Tibial nerve (tissue), 4 donors: Measurements from ENCODE around the gene UBE2H. TPM values are rescaled to one million over a fixed set of nuclear protein-coding genes. Genes with fewer than 3 reads are reported as not detected.
"Not testable (repeated sequence)": the region's sequence is repeated elsewhere in the genome, so short reads cannot be mapped to it uniquely, and the experiment has no call there.

Source experiments
- DNase-seq, 2 donors: peaks; one replicate each; pipeline ENCODE4 v3.0.0-alpha.2; 2019; ENCODE audit warnings: low spot score in 2 of 2
- H3K27ac ChIP-seq, 4 donors: fragments of 200-600 bp; sonication (generic) in 3 of 4; one replicate each; pipeline ENCODE4 v1.5.1; 2017 to 2019; ENCODE audit warnings: mild to moderate bottlenecking in 1 of 4
- H3K27me3 ChIP-seq, 2 donors: fragments of 200-600 bp; sonication (generic) in 1 of 2; one replicate each; pipeline versions ENCODE4 v1.5.1 to v1.6.0; 2017 to 2019
- H3K36me3 ChIP-seq, 3 donors: fragments of 200-600 bp; sonication (generic); one replicate each; pipeline ENCODE4 v1.5.1; 2018 to 2019
- H3K4me1 ChIP-seq, 4 donors: fragments of 200-600 bp; sonication (generic) in 3 of 4; one replicate each; pipeline ENCODE4 v1.5.1; 2017 to 2019
- H3K4me3 ChIP-seq, 4 donors: fragments of 200-600 bp; sonication (generic) in 3 of 4; one replicate each; pipeline ENCODE4 v1.5.1; 2017 to 2019; ENCODE audit warnings: mild to moderate bottlenecking in 1 of 4, moderate library complexity in 1 of 4
- H3K9me3 ChIP-seq, 4 donors: fragments of 200-600 bp; sonication (generic) in 3 of 4; one replicate each; pipeline ENCODE4 v1.5.1; 2017 to 2019
- CTCF ChIP-seq, 5 experiments: fragments of 200-600 bp in 3 of 5; fragments of 450-650 bp in 2 of 5; sonication (generic) in 3 of 5; IDR thresholded peaks; one replicate each; pipeline ENCODE4 v1.5.1; 2016 to 2019; ENCODE audit warnings: antibody characterized with exemption in 5 of 5, mild to moderate bottlenecking in 3 of 5, moderate library complexity in 2 of 5
- EP300 ChIP-seq, 2 donors: sonication (generic); formaldehyde crosslinking; IDR thresholded peaks; one replicate each; pipeline ENCODE4 v1.6.1; 2017; ENCODE audit warnings: antibody characterized with exemption in 2 of 2, mild to moderate bottlenecking in 1 of 2
- POLR2A ChIP-seq, 2 donors: fragments of 450-650 bp; IDR thresholded peaks; one replicate each; pipeline ENCODE4 v1.6.1; 2017; ENCODE audit warnings: antibody characterized with exemption in 2 of 2, mild to moderate bottlenecking in 2 of 2, moderate library complexity in 2 of 2
- WGBS, 2 donors: methylation state at CpG; one replicate each; pipeline ENCODE4 v1.1.5; 2018; 5-methylcytosine and 5-hydroxymethylcytosine counted together
- total RNA-seq, 4 donors: library from RNA; depleted of rRNA; stranded (reverse); fragments of >200 nt; gene quantifications; one replicate each; pipeline ENCODE4 v1.1.0, GENCODE V29; 2016

UBE2H gene
- total RNA-seq, 4 donors from 2014 or later = 69.6 to 92.3 (median 80.9) TPM

GRCh38 chr7:129896568-129897382 is 56.0 kb downstream of the UBE2H start:
- H3K4me1 ChIP-seq = peaks cover 0 to 9% (median 0%) of the 10 kb centered on the region in 4 donors

GRCh38 chr7:129894184-129894583 is 58.6 kb downstream of the UBE2H start:
- H3K36me3 ChIP-seq, H3K9me3 ChIP-seq, DNase-seq, H3K27me3 ChIP-seq, H3K27ac ChIP-seq, H3K4me3 ChIP-seq: not testable (repeated sequence)
- WGBS, 2 donors = 91 to 96% methylated on average over 7 of the region's 7 CpGs
- peaks cover 0 to 17% (median 0%) of the 10 kb centered on the region in 4 donors for H3K4me1 ChIP-seq

More at GRCh38 chr7:129896568-129897382, 56.0 kb downstream of the UBE2H start:
- Histone ChIP-seq H3K9me3 (no peaks in the 10 kb centered on the region), H3K27me3 (no peaks in the 10 kb centered on the region), H3K27ac (no peak overlapping the region), H3K36me3 (peaks cover 0 to 8% (median 0%) of the 10 kb centered on the region in 3 donors), H3K4me3 (no peak overlapping the region)
- no peak for TF ChIP-seq POLR2A (IDR thresholded peaks at IDR 0.05)
- TF ChIP-seq CTCF (IDR thresholded peaks at IDR 0.05) = no peak
- no peak for TF ChIP-seq EP300 (IDR thresholded peaks at IDR 0.05)
- DNase-seq = no peak
- 76 to 83% methylated on average over 6 of the region's 6 CpGs for WGBS, 2 donors

- no peak overlapping the region for H3K27ac ChIP-seq
- 89 to 96% methylated on average over 9 of the region's 9 CpGs for WGBS, 2 donors
- no peak for TF ChIP-seq POLR2A (IDR thresholded peaks at IDR 0.05)
- no peak for TF ChIP-seq CTCF (IDR thresholded peaks at IDR 0.05)
- no peak for TF ChIP-seq EP300 (IDR thresholded peaks at IDR 0.05)
- peaks cover 0 to 16% (median 0%) of the 10 kb centered on the region in 4 donors for H3K4me1 ChIP-seq
- H3K4me3 ChIP-seq = no peak overlapping the region
- H3K27me3 ChIP-seq = no peaks in the 10 kb centered on the region
- H3K36me3 ChIP-seq = no peaks in the 10 kb centered on the region
- DNase-seq = no peak
- H3K9me3 ChIP-seq = no peaks in the 10 kb centered on the region
Observed at GRCh38 chr7:129890090-129890489, 62.7 kb downstream of the UBE2H start.

- no peak for DNase-seq
- peaks cover 0 to 16% (median 0%) of the 10 kb centered on the region in 4 donors for H3K4me1 ChIP-seq
- no peak overlapping the region for H3K4me3 ChIP-seq
- no peaks in the 10 kb centered on the region for H3K36me3 ChIP-seq
- 66 to 68% methylated on average over 5 of the region's 5 CpGs for WGBS, 2 donors
- no peaks in the 10 kb centered on the region for H3K27me3 ChIP-seq
- no peak overlapping the region for H3K27ac ChIP-seq
- TF ChIP-seq EP300 (IDR thresholded peaks at IDR 0.05) (no peak), CTCF (IDR thresholded peaks at IDR 0.05) (no peak), POLR2A (IDR thresholded peaks at IDR 0.05) (no peak)
- H3K9me3 ChIP-seq = no peaks in the 10 kb centered on the region
Observed at GRCh38 chr7:129889133-129889844, 63.5 kb downstream of the UBE2H start.

- H3K4me3 ChIP-seq = no peak overlapping the region
- no peak for DNase-seq
- no peaks in the 10 kb centered on the region for H3K27me3 ChIP-seq
- WGBS, 2 donors = 57 to 60% methylated on average over 1 of the region's 1 CpG
- no peak for TF ChIP-seq EP300 (IDR thresholded peaks at IDR 0.05)
- TF ChIP-seq CTCF (IDR thresholded peaks at IDR 0.05) = no peak
- TF ChIP-seq POLR2A (IDR thresholded peaks at IDR 0.05) = no peak
- no peaks in the 10 kb centered on the region for H3K9me3 ChIP-seq
- no peaks in the 10 kb centered on the region for H3K36me3 ChIP-seq
- H3K4me1 ChIP-seq = peaks cover 0 to 16% (median 0%) of the 10 kb centered on the region in 4 donors
- no peak overlapping the region for H3K27ac ChIP-seq
Observed at GRCh38 chr7:129887865-129888264, 64.9 kb downstream of the UBE2H start.
